Measurements from ENCODE around the gene PKM. TPM values are rescaled to one million over a fixed set of nuclear protein-coding genes. Genes with fewer than 3 reads are reported as not detected.

PKM gene
- total RNA-seq, 3 donors from 2014 or later: 2,397 to 2,519 (median 2,398) TPM

GRCh38 chr15:72170691-72171090 lies 60.3 kb downstream of the PKM start:
- no peaks in the 10 kb centered on the region for H3K36me3 Mint-ChIP-seq (ENCODE audit: insufficient read depth)
- DNase-seq (no peak), ATAC-seq (no peak)
- peaks cover 5% of the 10 kb centered on the region for H3K4me1 Mint-ChIP-seq (ENCODE audit: low read depth)
- peaks cover 7% of the 10 kb centered on the region for H3K27me3 Mint-ChIP-seq (ENCODE audit: low read depth)
- H3K9me3 Mint-ChIP-seq: no peaks in the 10 kb centered on the region
- H3K4me3 Mint-ChIP-seq: no peak overlapping the region

- Mint-ChIP-seq H3K9me3 (no peaks in the 10 kb centered on the region), H3K27me3 (ENCODE audit: low read depth) (peaks cover 5% of the 10 kb centered on the region), H3K4me1 (ENCODE audit: low read depth) (peaks cover 5% of the 10 kb centered on the region), H3K36me3 (ENCODE audit: insufficient read depth) (no peaks in the 10 kb centered on the region), H3K4me3 (no peak overlapping the region)
- DNase-seq (no peak), ATAC-seq (no peak)
These were observed 60.9 kb downstream of the PKM start for GRCh38 chr15:72169921-72170611.

- ATAC-seq: no peak
These were observed 61.6 kb downstream of the PKM start for GRCh38 chr15:72169236-72169920.

GRCh38 chr15:72168808-72169190 lies 62.2 kb downstream of the PKM start:
- H3K9me3 Mint-ChIP-seq: no peaks in the 10 kb centered on the region
- H3K27me3 Mint-ChIP-seq (ENCODE audit: low read depth): peaks cover 3% of the 10 kb centered on the region
- DNase-seq: no peak
- H3K4me3 Mint-ChIP-seq: no peak overlapping the region
- ATAC-seq: no peak
- no peaks in the 10 kb centered on the region for H3K36me3 Mint-ChIP-seq (ENCODE audit: insufficient read depth)
- H3K4me1 Mint-ChIP-seq (ENCODE audit: low read depth): peaks cover 5% of the 10 kb centered on the region

More at GRCh38 chr15:72169236-72169920, 61.6 kb downstream of the PKM start:
- H3K4me3 Mint-ChIP-seq: no peak overlapping the region
- no peaks in the 10 kb centered on the region for H3K9me3 Mint-ChIP-seq
- H3K36me3 Mint-ChIP-seq (ENCODE audit: insufficient read depth): no peaks in the 10 kb centered on the region
- no peak for DNase-seq
- peaks cover 5% of the 10 kb centered on the region for H3K4me1 Mint-ChIP-seq (ENCODE audit: low read depth)
- peaks cover 3% of the 10 kb centered on the region for H3K27me3 Mint-ChIP-seq (ENCODE audit: low read depth)

GRCh38 chr15:72168131-72168807 lies 62.7 kb downstream of the PKM start:
- Mint-ChIP-seq H3K4me3 (no peak overlapping the region), H3K9me3 (no peaks in the 10 kb centered on the region), H3K27me3 (ENCODE audit: low read depth) (peaks cover 3% of the 10 kb centered on the region), H3K4me1 (ENCODE audit: low read depth) (peaks cover 5% of the 10 kb centered on the region), H3K36me3 (ENCODE audit: insufficient read depth) (no peaks in the 10 kb centered on the region)
- ATAC-seq: no peak
- no peak for DNase-seq

GRCh38 chr15:72167445-72167844 lies 63.5 kb downstream of the PKM start:
- no peaks in the 10 kb centered on the region for H3K9me3 Mint-ChIP-seq

GRCh38 chr15:72166716-72167417 lies 64.1 kb downstream of the PKM start:
- H3K4me1 Mint-ChIP-seq (ENCODE audit: low read depth): peaks cover 5% of the 10 kb centered on the region
- H3K36me3 Mint-ChIP-seq (ENCODE audit: insufficient read depth): no peaks in the 10 kb centered on the region
- no peaks in the 10 kb centered on the region for H3K9me3 Mint-ChIP-seq
- ATAC-seq (no peak), DNase-seq (no peak)
- H3K27me3 Mint-ChIP-seq (ENCODE audit: low read depth): peaks cover 3% of the 10 kb centered on the region
- no peak overlapping the region for H3K4me3 Mint-ChIP-seq

More at GRCh38 chr15:72167445-72167844, 63.5 kb downstream of the PKM start:
- no peaks in the 10 kb centered on the region for H3K36me3 Mint-ChIP-seq (ENCODE audit: insufficient read depth)
- no peak for DNase-seq
- peaks cover 3% of the 10 kb centered on the region for H3K27me3 Mint-ChIP-seq (ENCODE audit: low read depth)
- no peak for ATAC-seq
- H3K4me3 Mint-ChIP-seq: no peak overlapping the region
- H3K4me1 Mint-ChIP-seq (ENCODE audit: low read depth): peaks cover 5% of the 10 kb centered on the region

- ATAC-seq (no peak), DNase-seq (no peak)
- H3K4me1 Mint-ChIP-seq (ENCODE audit: low read depth): peaks cover 5% of the 10 kb centered on the region
- no peak overlapping the region for H3K4me3 Mint-ChIP-seq
- H3K27me3 Mint-ChIP-seq (ENCODE audit: low read depth): peaks cover 3% of the 10 kb centered on the region
- no peaks in the 10 kb centered on the region for H3K9me3 Mint-ChIP-seq
- no peaks in the 10 kb centered on the region for H3K36me3 Mint-ChIP-seq (ENCODE audit: insufficient read depth)
These were observed 67.3 kb downstream of the PKM start for GRCh38 chr15:72163719-72164118.

- DNase-seq: no peak
- H3K4me1 Mint-ChIP-seq (ENCODE audit: low read depth): no peaks in the 10 kb centered on the region
- no peaks in the 10 kb centered on the region for H3K36me3 Mint-ChIP-seq (ENCODE audit: insufficient read depth)
- ATAC-seq: no peak
- no peaks in the 10 kb centered on the region for H3K27me3 Mint-ChIP-seq (ENCODE audit: low read depth)
- H3K4me3 Mint-ChIP-seq: no peak overlapping the region
- no peaks in the 10 kb centered on the region for H3K9me3 Mint-ChIP-seq
These were observed 68.4 kb downstream of the PKM start for GRCh38 chr15:72162569-72162968.

- H3K4me3 Mint-ChIP-seq: no peak overlapping the region
- no peaks in the 10 kb centered on the region for H3K4me1 Mint-ChIP-seq (ENCODE audit: low read depth)
- no peaks in the 10 kb centered on the region for H3K27me3 Mint-ChIP-seq (ENCODE audit: low read depth)
- DNase-seq: no peak
- no peak for ATAC-seq
- H3K36me3 Mint-ChIP-seq (ENCODE audit: insufficient read depth): no peaks in the 10 kb centered on the region
- no peaks in the 10 kb centered on the region for H3K9me3 Mint-ChIP-seq
These were observed 69.4 kb downstream of the PKM start for GRCh38 chr15:72161361-72162132.

- Mint-ChIP-seq H3K4me3 (no peak overlapping the region), H3K9me3 (no peaks in the 10 kb centered on the region), H3K4me1 (ENCODE audit: low read depth) (peaks cover under 1% of the 10 kb centered on the region), H3K27me3 (ENCODE audit: low read depth) (no peaks in the 10 kb centered on the region), H3K36me3 (ENCODE audit: insufficient read depth) (no peaks in the 10 kb centered on the region)
- no peak for DNase-seq
- ATAC-seq: no peak
These were observed 70.2 kb downstream of the PKM start for GRCh38 chr15:72160696-72161245.

GRCh38 chr15:72156928-72157327 lies 74.1 kb downstream of the PKM start:
- H3K36me3 Mint-ChIP-seq (ENCODE audit: insufficient read depth): no peaks in the 10 kb centered on the region
- ATAC-seq: no peak
- H3K4me3 Mint-ChIP-seq: no peak overlapping the region
- no peaks in the 10 kb centered on the region for H3K9me3 Mint-ChIP-seq
- peaks cover 2% of the 10 kb centered on the region for H3K4me1 Mint-ChIP-seq (ENCODE audit: low read depth)
- H3K27me3 Mint-ChIP-seq (ENCODE audit: low read depth): no peaks in the 10 kb centered on the region
- DNase-seq: no peak

Measured in activated T-cell treated with anti-CD3 and anti-CD28 coated beads, Interleukin-2, amount 50 U/mL, for 4 hours (primary cell).